Thyroid gland (tissue), 4 donors: ENCODE data around the gene AFF2. TPM values are rescaled to one million over a fixed set of nuclear protein-coding genes. Genes with fewer than 3 reads are reported as not detected.

Experiments
- DNase-seq, 2 donors: peaks; one replicate each; pipeline ENCODE4 v3.0.0-alpha.2; 2019
- H3K27ac ChIP-seq, 3 donors: fragments of 200-600 bp; sonication (generic); 1 replicate in 2 of 3; 2 replicates in 1 of 3; pipeline ENCODE4 v1.5.1; 2016 to 2019; ENCODE audit warnings: mild to moderate bottlenecking in 1 of 3, moderate library complexity in 1 of 3
- H3K27me3 ChIP-seq: fragments of 200-600 bp; sonication (generic); one replicate; pipeline ENCODE4 v1.5.1; 2019
- H3K36me3 ChIP-seq, 2 donors: fragments of 200-600 bp; sonication (generic); one replicate each; pipeline ENCODE4 v1.5.1; 2016 to 2019
- H3K4me1 ChIP-seq, 2 donors: fragments of 200-600 bp; sonication (generic); one replicate each; pipeline ENCODE4 v1.5.1; 2017 to 2019
- H3K4me3 ChIP-seq, 3 donors: fragments of 200-600 bp; sonication (generic); replicated peaks in 1 of 3; 1 replicate in 2 of 3; 2 replicates in 1 of 3; pipeline ENCODE4 v1.5.1; 2016; ENCODE audit warnings: mild to moderate bottlenecking in 1 of 3
- H3K9me3 ChIP-seq: fragments of 200-600 bp; sonication (generic); one replicate; pipeline ENCODE4 v1.5.1; 2017
- POLR2A ChIP-seq, 2 donors: fragments of 450-650 bp; IDR thresholded peaks; one replicate each; pipeline ENCODE4 v1.6.1; 2017; ENCODE audit warnings: antibody characterized with exemption in 2 of 2, mild to moderate bottlenecking in 2 of 2, moderate library complexity in 1 of 2
- WGBS, 2 donors: methylation state at CpG; one replicate each; pipeline ENCODE4 v1.1.5; 2017; 5-methylcytosine and 5-hydroxymethylcytosine counted together
- intact Hi-C: fragments of 100-400 bp; cut with DNase I; formaldehyde crosslinking; loops from one replicate; pipeline ENCODE4 v1.15.1; 2023
- total RNA-seq, 4 donors: library from RNA; depleted of rRNA; stranded (reverse); fragments of >200 nt; gene quantifications; one replicate each; pipeline ENCODE4 v1.2.3, GENCODE V29; 2016
- TF ChIP-seq, protein P1 (sequence below), 6 experiments: fragments of 200-600 bp in 3 of 6; fragments of 450-650 bp in 3 of 6; sonication (generic) in 3 of 6; IDR thresholded peaks; one replicate each; pipeline ENCODE4 v1.5.1; 2016 to 2019; ENCODE audit warnings: antibody characterized with exemption in 6 of 6, mild to moderate bottlenecking in 2 of 6, inconsistent platforms in 1 of 6, moderate library complexity in 1 of 6

The AFF2 gene
- total RNA-seq, 4 donors from 2014 or later = 3.7 to 6.5 (median 4.4) TPM

DNA sequence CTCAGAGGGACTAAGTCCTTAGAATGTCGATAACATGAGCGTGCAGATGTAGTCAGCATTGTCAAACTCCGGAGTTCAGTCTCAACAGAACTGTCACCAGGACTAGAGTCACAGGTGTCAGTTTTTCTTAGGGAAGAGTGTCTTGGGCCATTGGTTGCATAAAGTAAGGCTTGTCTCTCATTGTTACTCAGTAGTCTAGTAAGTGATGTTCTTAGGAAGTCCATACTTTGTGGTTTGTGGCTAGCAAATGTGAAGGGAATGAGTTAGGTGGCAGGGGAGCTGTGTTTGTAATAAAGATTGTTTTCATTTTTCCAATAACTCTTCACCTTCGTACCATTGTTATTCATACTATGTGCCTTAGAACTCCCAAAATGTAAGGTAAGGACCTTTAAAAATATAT, 119.6 kb downstream of the AFF2 start:
- Histone ChIP-seq H3K4me1 (no peaks in the 10 kb centered on the region), H3K27ac (no peak overlapping the region), H3K4me3 (no peak overlapping the region), H3K9me3 (no peaks in the 10 kb centered on the region), H3K36me3 (no peaks in the 10 kb centered on the region), H3K27me3 (no peaks in the 10 kb centered on the region)
- intact Hi-C loops = no loop called here
- 95 to 98% methylated on average over 4 of the region's 4 CpGs for WGBS, 2 donors
- TF ChIP-seq POLR2A (IDR thresholded peaks at IDR 0.05) = no peak
- TF ChIP-seq, protein P1, sequence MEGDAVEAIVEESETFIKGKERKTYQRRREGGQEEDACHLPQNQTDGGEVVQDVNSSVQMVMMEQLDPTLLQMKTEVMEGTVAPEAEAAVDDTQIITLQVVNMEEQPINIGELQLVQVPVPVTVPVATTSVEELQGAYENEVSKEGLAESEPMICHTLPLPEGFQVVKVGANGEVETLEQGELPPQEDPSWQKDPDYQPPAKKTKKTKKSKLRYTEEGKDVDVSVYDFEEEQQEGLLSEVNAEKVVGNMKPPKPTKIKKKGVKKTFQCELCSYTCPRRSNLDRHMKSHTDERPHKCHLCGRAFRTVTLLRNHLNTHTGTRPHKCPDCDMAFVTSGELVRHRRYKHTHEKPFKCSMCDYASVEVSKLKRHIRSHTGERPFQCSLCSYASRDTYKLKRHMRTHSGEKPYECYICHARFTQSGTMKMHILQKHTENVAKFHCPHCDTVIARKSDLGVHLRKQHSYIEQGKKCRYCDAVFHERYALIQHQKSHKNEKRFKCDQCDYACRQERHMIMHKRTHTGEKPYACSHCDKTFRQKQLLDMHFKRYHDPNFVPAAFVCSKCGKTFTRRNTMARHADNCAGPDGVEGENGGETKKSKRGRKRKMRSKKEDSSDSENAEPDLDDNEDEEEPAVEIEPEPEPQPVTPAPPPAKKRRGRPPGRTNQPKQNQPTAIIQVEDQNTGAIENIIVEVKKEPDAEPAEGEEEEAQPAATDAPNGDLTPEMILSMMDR (IDR thresholded peaks at IDR 0.05) = no peak
- DNase-seq = no peak

- Histone ChIP-seq H3K27me3 (no peaks in the 10 kb centered on the region), H3K9me3 (no peaks in the 10 kb centered on the region), H3K27ac (no peak overlapping the region), H3K4me3 (no peak overlapping the region), H3K4me1 (no peaks in the 10 kb centered on the region), H3K36me3 (no peaks in the 10 kb centered on the region)
- no peak for TF ChIP-seq POLR2A (IDR thresholded peaks at IDR 0.05)
- TF ChIP-seq, protein P1 (IDR thresholded peaks at IDR 0.05) = no peak
- 67 to 70% methylated on average over 1 to 2 of the region's 2 CpGs for WGBS, 2 donors
- intact Hi-C loops = no loop called here
- DNase-seq = no peak
Observed at GRCh38 chrX:148624951-148625474, 124.6 kb downstream of the AFF2 start.

DNA sequence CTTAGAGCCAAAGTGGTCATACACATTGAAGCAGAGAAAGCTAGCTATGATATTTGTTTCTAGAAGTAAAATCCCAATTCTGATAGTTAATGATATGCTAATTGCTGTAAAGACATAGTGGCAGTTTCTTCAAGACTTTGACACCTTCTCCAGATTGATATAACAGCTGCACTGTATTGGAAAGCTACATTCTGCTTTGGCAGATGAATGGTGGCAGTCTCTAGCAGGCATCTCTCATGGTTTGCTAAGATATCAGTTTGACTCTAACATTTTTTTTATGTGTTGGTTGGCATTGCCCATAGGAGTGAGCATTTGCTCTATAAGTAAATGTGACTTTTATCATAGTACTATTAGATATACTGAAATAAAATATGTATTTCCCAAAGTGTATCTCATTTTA, 128.2 kb downstream of the AFF2 start:
- Histone ChIP-seq H3K36me3 (no peaks in the 10 kb centered on the region), H3K4me1 (no peaks in the 10 kb centered on the region), H3K27ac (no peak overlapping the region), H3K4me3 (no peak overlapping the region), H3K27me3 (no peaks in the 10 kb centered on the region), H3K9me3 (no peaks in the 10 kb centered on the region)
- intact Hi-C loops = no loop called here
- no peak for DNase-seq
- TF ChIP-seq, protein P1 (IDR thresholded peaks at IDR 0.05) = no peak
- no peak for TF ChIP-seq POLR2A (IDR thresholded peaks at IDR 0.05)

DNA sequence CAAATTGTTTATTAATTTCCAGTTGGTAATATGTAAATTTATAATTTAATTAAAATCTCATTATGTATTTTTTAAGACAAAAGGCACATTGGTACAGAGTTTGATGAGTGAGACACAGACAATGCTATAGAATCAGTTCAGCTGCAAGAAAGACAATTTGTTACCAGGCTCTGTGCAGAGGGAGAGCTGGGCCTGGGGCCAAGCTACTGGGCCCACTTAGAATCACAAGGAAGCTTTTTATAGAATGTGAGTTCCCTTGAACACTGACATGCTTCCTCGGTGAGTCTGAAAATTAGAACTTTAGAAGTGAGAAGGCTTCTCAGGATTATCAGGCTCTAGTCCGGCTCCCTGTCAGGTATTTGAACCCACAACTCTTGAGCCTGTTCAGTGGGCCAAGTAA, 129.0 kb downstream of the AFF2 start:
- Histone ChIP-seq H3K27ac (no peak overlapping the region), H3K36me3 (no peaks in the 10 kb centered on the region), H3K27me3 (no peaks in the 10 kb centered on the region), H3K4me1 (no peaks in the 10 kb centered on the region), H3K4me3 (no peak overlapping the region), H3K9me3 (no peaks in the 10 kb centered on the region)
- intact Hi-C loops = no loop called here
- peak; percentile 5 to 11 for DNase-seq
- WGBS, 2 donors = 33 to 43% methylated on average over 1 to 2 of the region's 2 CpGs
- no peak for TF ChIP-seq POLR2A (IDR thresholded peaks at IDR 0.05)
- TF ChIP-seq, protein P1 (IDR thresholded peaks at IDR 0.05) = no peak

- TF ChIP-seq, protein P1 (IDR thresholded peaks at IDR 0.05) = no peak
- TF ChIP-seq POLR2A (IDR thresholded peaks at IDR 0.05) = no peak
- intact Hi-C loops = no loop called here
- WGBS, 2 donors = 36 to 55% methylated on average over 2 of the region's 2 CpGs
Observed at GRCh38 chrX:148632444-148632843, 132.0 kb downstream of the AFF2 start.

More at GRCh38 chrX:148632444-148632843, 132.0 kb downstream of the AFF2 start:
- DNase-seq = no peak
- H3K27me3 ChIP-seq = no peaks in the 10 kb centered on the region
- H3K4me3 ChIP-seq = no peak overlapping the region
- no peaks in the 10 kb centered on the region for H3K9me3 ChIP-seq
- no peaks in the 10 kb centered on the region for H3K36me3 ChIP-seq
- no peak overlapping the region for H3K27ac ChIP-seq
- H3K4me1 ChIP-seq = no peaks in the 10 kb centered on the region
